ENCODE data around the gene CEP135. TPM values are rescaled to one million over a fixed set of nuclear protein-coding genes. Genes with fewer than 3 reads are reported as not detected.
"Not testable (repeated sequence)": the region's sequence is repeated elsewhere in the genome, so short reads cannot be mapped to it uniquely, and the experiment has no call there.

Gene CEP135
- total and polyA plus RNA-seq, 2 experiments from 2014 or later = 5.7 to 6.6 TPM

DNA sequence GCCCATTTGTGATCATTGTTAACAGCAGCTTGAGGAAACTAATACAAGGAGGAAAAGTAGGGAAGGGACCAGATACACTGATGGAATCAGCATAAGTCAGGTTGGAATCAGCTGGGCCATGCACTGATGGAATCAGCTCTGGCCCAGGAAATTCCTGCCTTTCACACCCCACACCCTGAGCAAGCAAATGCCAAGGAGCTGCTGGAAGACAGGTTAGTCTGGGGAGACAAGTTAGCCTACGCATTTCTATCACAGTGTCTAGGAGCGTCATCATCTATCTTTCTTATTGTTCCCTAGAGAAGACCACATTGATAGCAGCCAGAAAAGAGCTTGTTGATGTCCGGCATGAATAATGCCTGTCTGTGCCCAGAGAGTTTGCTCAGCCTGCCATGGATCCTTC lies 16.2 kb upstream of the CEP135 start:
- Histone ChIP-seq H2AFZ (no peak overlapping the region), H3K9me3 (ENCODE audit: low read depth) (no peaks in the 10 kb centered on the region)
- in situ Hi-C loops (cut with MboI) = no loop called here

DNA sequence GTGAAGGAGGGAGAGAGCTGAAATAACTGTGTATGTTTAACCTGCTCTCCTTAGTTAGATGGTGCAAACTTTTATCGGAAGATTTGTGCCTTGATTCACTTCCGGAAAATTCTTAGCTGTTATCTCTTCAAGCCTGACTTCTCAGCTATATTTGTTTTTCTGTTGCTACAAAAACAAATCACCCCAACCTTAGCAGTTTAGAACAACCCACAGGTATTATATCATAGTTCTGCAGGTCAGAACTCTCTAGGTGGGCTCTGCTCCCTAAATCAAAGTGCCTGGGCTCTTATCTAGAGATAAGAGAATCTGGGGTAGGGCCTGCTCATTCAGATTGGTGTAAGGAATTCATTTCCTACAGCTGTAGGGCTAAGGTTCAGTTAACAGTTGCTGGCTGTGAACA lies 15.1 kb upstream of the CEP135 start:
- H3K9me2 ChIP-seq (ENCODE audit: insufficient read depth) = no peaks in the 10 kb centered on the region
- 89 to 92% methylated on average over 2 of the region's 2 CpGs for WGBS, 2 experiments (ENCODE audit: low coverage in 1 of 2, low lambda C conversion rate in 2 of 2, missing lambda C conversion rate in 2 of 2)
- no peaks in the 10 kb centered on the region for H3K27me3 ChIP-seq (replicated peaks; ENCODE audit: insufficient read depth)
- H3K9me3 ChIP-seq (ENCODE audit: low read depth) = no peaks in the 10 kb centered on the region
- TF ChIP-seq EZH2 (IDR thresholded peaks at IDR 0.05; ENCODE audit: insufficient read depth, poor library complexity, severe bottlenecking) (no peak), EZH2phosphoT487 (IDR thresholded peaks at IDR 0.05; ENCODE audit: insufficient read depth, low read depth) (no peak)
- no peak for DNase-seq
- H3K9ac ChIP-seq = no peak overlapping the region
- in situ Hi-C loops (cut with MboI) = no loop called here
- no peaks in the 10 kb centered on the region for H4K20me1 ChIP-seq (ENCODE audit: insufficient read depth)
- H2AFZ ChIP-seq = no peak overlapping the region
- H3K4me3 ChIP-seq = no peak overlapping the region
- no peak overlapping the region for H3K27ac ChIP-seq
- no peaks in the 10 kb centered on the region; the same call in 1 of the 2 replicates for H3K4me1 ChIP-seq (ENCODE audit: insufficient read depth)
- H3K36me3 ChIP-seq (ENCODE audit: low read depth) = no peaks in the 10 kb centered on the region; the same call in 1 of the 2 replicates
- no peaks in the 10 kb centered on the region for H3F3A ChIP-seq (ENCODE audit: insufficient read depth)
- H3K4me2 ChIP-seq (ENCODE audit: unreplicated experiment) = no peak overlapping the region
- no peaks in the 10 kb centered on the region for H3K79me2 ChIP-seq (ENCODE audit: insufficient read depth)

More for the DNA sequence above, 16.2 kb upstream of the CEP135 start:
- no peak overlapping the region for H3K9ac ChIP-seq
- H3K9me2 ChIP-seq (ENCODE audit: insufficient read depth) = no peaks in the 10 kb centered on the region
- no peaks in the 10 kb centered on the region for H3F3A ChIP-seq (ENCODE audit: insufficient read depth)
- no peaks in the 10 kb centered on the region; the same call in 1 of the 2 replicates for H3K4me1 ChIP-seq (ENCODE audit: insufficient read depth)
- no peaks in the 10 kb centered on the region for H3K79me2 ChIP-seq (ENCODE audit: insufficient read depth)
- no peaks in the 10 kb centered on the region for H3K27me3 ChIP-seq (replicated peaks; ENCODE audit: insufficient read depth)
- H3K4me2 ChIP-seq (ENCODE audit: unreplicated experiment) = no peak overlapping the region
- TF ChIP-seq EZH2phosphoT487 (IDR thresholded peaks at IDR 0.05; ENCODE audit: insufficient read depth, low read depth) = no peak
- 76 to 77% methylated on average over 3 of the region's 3 CpGs for WGBS, 2 experiments (ENCODE audit: low coverage in 1 of 2, low lambda C conversion rate in 2 of 2, missing lambda C conversion rate in 2 of 2)
- no peaks in the 10 kb centered on the region; the same call in 1 of the 2 replicates for H3K36me3 ChIP-seq (ENCODE audit: low read depth)
- no peak overlapping the region for H3K27ac ChIP-seq
- no peaks in the 10 kb centered on the region for H4K20me1 ChIP-seq (ENCODE audit: insufficient read depth)
- no peak for DNase-seq
- H3K4me3 ChIP-seq = no peak overlapping the region

DNA sequence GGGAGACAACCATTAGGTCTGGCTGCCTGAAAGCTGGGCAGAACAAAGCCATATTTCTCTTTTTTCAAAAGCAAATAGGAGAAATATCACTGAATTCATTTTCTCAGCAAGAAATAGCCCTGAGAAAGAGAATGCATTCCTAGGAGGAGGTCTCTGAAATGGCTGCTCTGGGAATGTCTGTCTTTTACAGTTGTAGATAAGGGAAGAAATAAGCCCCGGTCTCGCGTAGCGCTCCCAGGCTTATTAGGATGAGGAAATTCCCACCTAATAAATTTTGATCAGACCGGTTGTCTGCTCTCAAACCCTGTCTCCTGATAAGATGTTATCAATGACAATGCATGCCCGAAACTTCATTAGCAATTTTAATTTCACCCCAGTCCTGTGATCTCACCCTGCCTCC lies 12.8 kb upstream of the CEP135 start:
- H3K4me3 ChIP-seq; H2AFZ ChIP-seq; H3K36me3 ChIP-seq (ENCODE audit: low read depth); H3K9me2 ChIP-seq (ENCODE audit: insufficient read depth); H3K79me2 ChIP-seq (ENCODE audit: insufficient read depth); DNase-seq; H3K27ac ChIP-seq; H3F3A ChIP-seq (ENCODE audit: insufficient read depth); H4K20me1 ChIP-seq (ENCODE audit: insufficient read depth); H3K4me2 ChIP-seq (ENCODE audit: unreplicated experiment); H3K4me1 ChIP-seq (ENCODE audit: insufficient read depth); H3K9me3 ChIP-seq (ENCODE audit: low read depth); in situ Hi-C loops (cut with MboI); H3K9ac ChIP-seq; H3K27me3 ChIP-seq (replicated peaks; ENCODE audit: insufficient read depth): not testable (repeated sequence)
- 86 to 90% methylated on average over 6 of the region's 6 CpGs for WGBS, 2 experiments (ENCODE audit: low coverage in 1 of 2, low lambda C conversion rate in 2 of 2, missing lambda C conversion rate in 2 of 2)

DNA sequence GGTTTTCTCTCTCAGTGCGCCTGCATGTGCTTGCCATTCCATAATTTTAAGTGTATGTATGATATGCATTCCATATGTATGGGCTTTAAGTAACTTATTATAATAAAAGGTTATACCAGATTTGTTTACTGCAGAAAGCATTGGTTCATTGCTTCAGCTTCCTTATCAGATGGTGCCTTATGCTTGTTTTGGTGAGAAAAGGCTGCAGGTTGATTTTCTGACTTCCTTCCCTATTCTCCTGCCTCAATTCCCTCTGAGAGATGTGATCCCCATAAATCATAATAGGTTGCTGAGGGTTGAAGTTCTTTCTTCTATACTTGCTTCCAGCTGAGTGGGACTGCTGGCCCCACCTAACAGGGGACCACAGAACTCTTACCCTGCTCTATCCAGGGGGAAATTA lies 10.3 kb upstream of the CEP135 start:
- no peak for DNase-seq
- Histone ChIP-seq H3K9me2 (ENCODE audit: insufficient read depth) (no peaks in the 10 kb centered on the region), H3K36me3 (ENCODE audit: low read depth) (no peaks in the 10 kb centered on the region; the same call in 1 of the 2 replicates), H2AFZ (no peak overlapping the region), H3F3A (ENCODE audit: insufficient read depth) (no peaks in the 10 kb centered on the region), H3K9me3 (ENCODE audit: low read depth) (no peaks in the 10 kb centered on the region), H3K4me2 (ENCODE audit: unreplicated experiment) (no peak overlapping the region), H3K4me3 (no peak overlapping the region), H3K27ac (no peak overlapping the region), H4K20me1 (ENCODE audit: insufficient read depth) (no peaks in the 10 kb centered on the region), H3K79me2 (ENCODE audit: insufficient read depth) (no peaks in the 10 kb centered on the region), H3K27me3 (replicated peaks; ENCODE audit: insufficient read depth) (no peaks in the 10 kb centered on the region), H3K9ac (no peak overlapping the region), H3K4me1 (ENCODE audit: insufficient read depth) (no peaks in the 10 kb centered on the region)
- in situ Hi-C loops (cut with MboI) = no loop called here
- TF ChIP-seq EZH2phosphoT487 (IDR thresholded peaks at IDR 0.05; ENCODE audit: insufficient read depth, low read depth) = no peak
- no peak for TF ChIP-seq EZH2 (IDR thresholded peaks at IDR 0.05; ENCODE audit: insufficient read depth, poor library complexity, severe bottlenecking)
- 41 to 56% methylated on average over 1 of the region's 1 CpG for WGBS, 2 experiments (ENCODE audit: low coverage in 1 of 2, low lambda C conversion rate in 2 of 2, missing lambda C conversion rate in 2 of 2)

DNA sequence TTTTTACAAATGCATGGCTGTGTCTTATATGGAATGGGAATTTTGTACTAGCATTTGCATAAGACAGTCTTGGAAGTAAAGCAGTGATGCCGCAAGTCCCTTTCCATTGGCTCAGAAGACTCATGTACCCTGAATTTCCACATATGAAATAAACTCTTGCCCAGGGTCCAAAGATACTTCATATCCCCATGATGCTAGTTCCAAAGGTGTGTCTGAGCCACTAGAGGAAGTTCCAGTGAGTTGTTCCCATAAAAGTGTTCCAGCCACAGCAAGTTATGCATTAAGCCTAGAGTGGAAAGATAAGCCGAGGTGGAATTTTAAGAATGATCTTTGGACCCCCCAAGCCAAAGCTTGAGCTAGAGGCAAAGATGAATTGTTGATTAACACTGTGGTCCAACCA lies 9.3 kb upstream of the CEP135 start:
- Histone ChIP-seq H3K4me1 (ENCODE audit: insufficient read depth) (no peaks in the 10 kb centered on the region), H3K4me3 (no peak overlapping the region), H3K9me2 (ENCODE audit: insufficient read depth) (no peaks in the 10 kb centered on the region), H3K9ac (no peak overlapping the region), H3K9me3 (ENCODE audit: low read depth) (no peaks in the 10 kb centered on the region), H3K27me3 (replicated peaks; ENCODE audit: insufficient read depth) (no peaks in the 10 kb centered on the region), H3K36me3 (ENCODE audit: low read depth) (no peaks in the 10 kb centered on the region; the same call in 1 of the 2 replicates), H3K4me2 (ENCODE audit: unreplicated experiment) (no peak overlapping the region), H3F3A (ENCODE audit: insufficient read depth) (no peaks in the 10 kb centered on the region), H3K27ac (no peak overlapping the region), H2AFZ (no peak overlapping the region), H4K20me1 (ENCODE audit: insufficient read depth) (no peaks in the 10 kb centered on the region), H3K79me2 (ENCODE audit: insufficient read depth) (no peaks in the 10 kb centered on the region)
- WGBS, 2 experiments (ENCODE audit: low coverage in 1 of 2, low lambda C conversion rate in 2 of 2, missing lambda C conversion rate in 2 of 2) = 85 to 88% methylated on average over 2 of the region's 2 CpGs
- DNase-seq = no peak
- TF ChIP-seq EZH2phosphoT487 (IDR thresholded peaks at IDR 0.05; ENCODE audit: insufficient read depth, low read depth) (no peak), EZH2 (IDR thresholded peaks at IDR 0.05; ENCODE audit: insufficient read depth, poor library complexity, severe bottlenecking) (no peak)
- in situ Hi-C loops (cut with MboI) = no loop called here
